Measurements from ENCODE around the gene PPP2R2C. TPM values are rescaled to one million over a fixed set of nuclear protein-coding genes. Genes with fewer than 3 reads are reported as not detected.

PPP2R2C gene
- total and polyA plus RNA-seq, 10 of the 15 experiments (the other 5 are each of a cell fraction or from before 2014, with no cell fraction given), result 0.13 to 0.15 TPM; not detected in 8

- Histone ChIP-seq H3K4me1 (ENCODE audit: control insufficient read depth, insufficient read depth, low read length) (no peaks in the 10 kb centered on the region), H3K9me3 (replicated peaks; ENCODE audit: control insufficient read depth, insufficient read depth, low read length) (peaks cover 2% of the 10 kb centered on the region; the same call in 2 of the 3 replicates), H3K9ac (ENCODE audit: control insufficient read depth, insufficient read depth, low read length) (no peak overlapping the region), H3K27ac (ENCODE audit: control insufficient read depth, insufficient read depth) (no peak overlapping the region), H3K36me3 (ENCODE audit: control insufficient read depth in 2 of 2, insufficient read depth in 2 of 2, low read length in 1 of 2) (no peaks in the 10 kb centered on the region), H3K27me3 (replicated peaks in 1 of 2; ENCODE audit: control insufficient read depth in 2 of 2, insufficient read depth in 2 of 2, low read length in 1 of 2) (peaks cover 0 to 4% of the 10 kb centered on the region in 2 experiments; a peak in 2 of 4 replicates), H3K4me3 (no peak overlapping the region), H2AFZ (ENCODE audit: control insufficient read depth, low read depth, low read length) (no peak overlapping the region), H4K20me1 (ENCODE audit: control insufficient read depth, insufficient read depth) (no peaks in the 10 kb centered on the region), H3K79me2 (ENCODE audit: control insufficient read depth, insufficient read depth, low read length) (no peaks in the 10 kb centered on the region), H3K4me2 (ENCODE audit: control insufficient read depth, insufficient read depth) (no peak overlapping the region)
- CTCF ChIA-PET, result interaction anchor here (1.3 kb wide), 2 partner anchors 26 to 55 kb away, joined by 4 to 6 read pairs; no protein-coding TSS in a partner anchor
- WGBS (ENCODE audit: insufficient coverage, insufficient replicate concordance, low lambda C conversion rate, missing lambda C conversion rate), result 28% methylated on average over 5 of the region's 5 CpGs
- RAD21 ChIA-PET (ENCODE audit: unreplicated experiment), result no interaction called here
- TF ChIP-seq NFXL1 (IDR thresholded peaks at IDR 0.05; ENCODE audit: borderline replicate concordance) (no peak), HDAC6 (IDR thresholded peaks at IDR 0.05; ENCODE audit: unreplicated experiment) (no peak), SREBF1 (IDR thresholded peaks at IDR 0.05; ENCODE audit: low read length) (no peak), SPI1 (IDR thresholded peaks at IDR 0.05; ENCODE audit: borderline replicate concordance, insufficient read depth, low read depth, low read length) (no peak), LARP7 (IDR thresholded peaks at IDR 0.05) (no peak), POU2F2 (IDR thresholded peaks at IDR 0.05; ENCODE audit: borderline replicate concordance, low read depth, low read length) (no peak), RELB (IDR thresholded peaks at IDR 0.05; ENCODE audit: low read depth) (no peak), E4F1 (IDR thresholded peaks at IDR 0.05; ENCODE audit: borderline replicate concordance, partially characterized antibody) (no peak), E2F4 (IDR thresholded peaks at IDR 0.05; ENCODE audit: low read depth, low read length) (no peak), MEF2A (IDR thresholded peaks at IDR 0.05; ENCODE audit: insufficient read depth, low read depth, low read length) (no peak), SP1 (IDR thresholded peaks at IDR 0.05; ENCODE audit: low read depth, low read length) (no peak), NR2C2 (IDR thresholded peaks at IDR 0.05; ENCODE audit: borderline replicate concordance, control insufficient read depth, insufficient read length, low read depth) (no peak), ASH2L (IDR thresholded peaks at IDR 0.05; ENCODE audit: borderline replicate concordance, low read depth) (no peak)
- TF ChIP-seq, protein P1, sequence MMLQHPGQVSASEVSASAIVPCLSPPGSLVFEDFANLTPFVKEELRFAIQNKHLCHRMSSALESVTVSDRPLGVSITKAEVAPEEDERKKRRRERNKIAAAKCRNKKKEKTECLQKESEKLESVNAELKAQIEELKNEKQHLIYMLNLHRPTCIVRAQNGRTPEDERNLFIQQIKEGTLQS (IDR thresholded peaks at IDR 0.05; ENCODE audit: borderline replicate concordance, extremely low read depth, low read depth, low read length), result no peak
- ATAC-seq (no peak), DNase-seq (ENCODE audit: low read depth, low spot score) (no peak), FAIRE-seq (no peak)
- in situ Hi-C loops (cut with MboI) (no loop called here), intact Hi-C loops (cut with micrococcal nuclease; ENCODE audit: unreplicated experiment) (no loop called here)
- SMC1A ChIA-PET (ENCODE audit: uncharacterized antibody, unreplicated experiment), result interaction anchor here (1.2 to 1.4 kb wide), 2 partner anchors 10 to 56 kb away, joined by 3 to 5 read pairs; no protein-coding TSS in a partner anchor
- POLR2A ChIA-PET, result no interaction called here
- BruUV-seq (replicated peaks), result no TSS peak
These were observed 166.1 kb downstream of the PPP2R2C start for GRCh38 chr4:6306299-6306698.

Data from GM12878 (cell line).